Mammary epithelial cell (primary cell): Measurements from ENCODE around the gene LHPP.

Source experiments
- EZH2 ChIP-seq: IDR thresholded peaks from 2 replicates; pipeline ENCODE4 v1.6.1; 2012; ENCODE audit warnings: low read length, inconsistent platforms, borderline replicate concordance
- TF ChIP-seq, protein P1 (sequence below), 2 donors: IDR thresholded peaks in 1 of 2; conservative IDR thresholded peaks in 1 of 2; 2 replicates each; pipeline ENCODE4 v1.5.1; 2011 to 2012; ENCODE audit warnings: inconsistent platforms in 2 of 2, low read length in 2 of 2, mild to moderate bottlenecking in 2 of 2, control low read depth in 1 of 2, low read depth in 1 of 2; ENCODE audit not compliant: insufficient read depth in 1 of 2; ENCODE audit errors: extremely low read depth in 1 of 2

- TF ChIP-seq, protein P1, sequence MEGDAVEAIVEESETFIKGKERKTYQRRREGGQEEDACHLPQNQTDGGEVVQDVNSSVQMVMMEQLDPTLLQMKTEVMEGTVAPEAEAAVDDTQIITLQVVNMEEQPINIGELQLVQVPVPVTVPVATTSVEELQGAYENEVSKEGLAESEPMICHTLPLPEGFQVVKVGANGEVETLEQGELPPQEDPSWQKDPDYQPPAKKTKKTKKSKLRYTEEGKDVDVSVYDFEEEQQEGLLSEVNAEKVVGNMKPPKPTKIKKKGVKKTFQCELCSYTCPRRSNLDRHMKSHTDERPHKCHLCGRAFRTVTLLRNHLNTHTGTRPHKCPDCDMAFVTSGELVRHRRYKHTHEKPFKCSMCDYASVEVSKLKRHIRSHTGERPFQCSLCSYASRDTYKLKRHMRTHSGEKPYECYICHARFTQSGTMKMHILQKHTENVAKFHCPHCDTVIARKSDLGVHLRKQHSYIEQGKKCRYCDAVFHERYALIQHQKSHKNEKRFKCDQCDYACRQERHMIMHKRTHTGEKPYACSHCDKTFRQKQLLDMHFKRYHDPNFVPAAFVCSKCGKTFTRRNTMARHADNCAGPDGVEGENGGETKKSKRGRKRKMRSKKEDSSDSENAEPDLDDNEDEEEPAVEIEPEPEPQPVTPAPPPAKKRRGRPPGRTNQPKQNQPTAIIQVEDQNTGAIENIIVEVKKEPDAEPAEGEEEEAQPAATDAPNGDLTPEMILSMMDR (conservative IDR thresholded peaks at IDR 0.05 in 1 of 2, IDR thresholded peaks at IDR 0.05 in 1 of 2; ENCODE audit: extremely low read depth in 1 of 2, insufficient read depth in 1 of 2, low read depth in 1 of 2, low read length in 2 of 2), result no peak
- no peak for TF ChIP-seq EZH2
Measured at GRCh38 chr10:124462348-124462695, 699 bp downstream of the LHPP start.
